Measurements from ENCODE around the gene ACACB.

- TF ChIP-seq POLR2AphosphoS5 (IDR thresholded peaks at IDR 0.05): no peak
- no peak for TF ChIP-seq CTCF (IDR thresholded peaks at IDR 0.05)
- TF ChIP-seq POLR2A (IDR thresholded peaks at IDR 0.05): no peak
These were observed 172.6 kb downstream of the ACACB start for GRCh38 chr12:109289004-109289403.
